Cardiac fibroblast (primary cell): ENCODE data around the gene AARS1.
"Not testable (repeated sequence)": the region's sequence is repeated elsewhere in the genome, so short reads cannot be mapped to it uniquely, and the experiment has no call there.

Source experiments
- DNase-seq, 2 donors: peaks; one replicate each; pipeline versions ENCODE4 v3.0.0 to v3.0.0-alpha.2; 2010; ENCODE audit warnings: low read depth in 2 of 2
- H3K4me3 ChIP-seq, 2 donors: replicated peaks in 1 of 2; 1 replicate in 1 of 2; 2 replicates in 1 of 2; pipeline ENCODE4 v1.5.1; 2011; ENCODE audit warnings: low read depth in 2 of 2, low read length in 2 of 2, mild to moderate bottlenecking in 2 of 2, moderate library complexity in 1 of 2
- TF ChIP-seq, protein P1 (sequence below): IDR thresholded peaks from one replicate; pipeline ENCODE4 v1.5.1; 2011; ENCODE audit warnings: low read depth, mild to moderate bottlenecking, low read length, inconsistent platforms

AARS1 gene

DNA sequence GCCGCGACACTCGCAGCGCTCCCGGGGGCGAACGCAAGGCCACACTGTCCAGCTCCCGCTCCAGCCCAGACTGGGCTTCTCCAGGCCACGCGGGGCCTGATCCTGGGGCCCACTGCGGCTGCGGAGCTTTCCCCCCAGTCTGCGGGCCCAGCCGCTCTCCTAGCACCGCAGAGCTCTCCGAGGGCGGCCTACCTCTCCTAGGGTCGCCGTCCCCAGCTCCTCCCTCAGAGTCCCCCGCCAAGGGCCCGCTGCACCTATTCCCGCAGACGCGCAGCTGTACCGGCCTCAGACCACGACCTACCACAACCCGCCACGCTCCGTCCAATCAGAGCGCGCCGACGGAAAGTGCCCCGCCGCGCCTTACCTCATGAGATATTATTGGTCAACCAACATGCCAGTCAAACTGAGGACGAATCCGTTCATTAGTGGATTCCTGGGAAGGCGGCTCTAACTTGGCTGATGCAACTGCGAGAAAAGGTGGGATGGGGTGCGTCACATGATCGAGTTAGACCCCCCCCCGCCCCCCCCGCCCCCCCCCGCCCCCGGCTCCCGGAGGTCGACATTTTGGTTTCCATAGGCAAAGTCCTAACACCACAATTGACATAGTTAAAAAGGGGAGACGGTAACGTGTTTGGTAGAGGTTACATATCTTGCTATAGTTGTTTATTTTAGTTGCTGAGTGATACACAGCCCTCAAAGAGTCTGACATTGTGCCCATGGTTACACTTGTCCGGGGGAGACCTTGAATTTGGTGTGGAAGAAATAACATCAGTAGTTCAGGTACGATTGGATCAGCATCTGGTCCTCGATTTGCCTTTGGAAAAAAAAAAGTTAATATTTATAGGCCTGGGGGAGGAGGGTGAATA is at the start of gene AARS1:
TSS of gene AARS1 (minus strand) at position 278 of the 866 bp plus-strand sequence. CDS start 6,743 bp downstream, outside the sequence.
- TF ChIP-seq, protein P1, sequence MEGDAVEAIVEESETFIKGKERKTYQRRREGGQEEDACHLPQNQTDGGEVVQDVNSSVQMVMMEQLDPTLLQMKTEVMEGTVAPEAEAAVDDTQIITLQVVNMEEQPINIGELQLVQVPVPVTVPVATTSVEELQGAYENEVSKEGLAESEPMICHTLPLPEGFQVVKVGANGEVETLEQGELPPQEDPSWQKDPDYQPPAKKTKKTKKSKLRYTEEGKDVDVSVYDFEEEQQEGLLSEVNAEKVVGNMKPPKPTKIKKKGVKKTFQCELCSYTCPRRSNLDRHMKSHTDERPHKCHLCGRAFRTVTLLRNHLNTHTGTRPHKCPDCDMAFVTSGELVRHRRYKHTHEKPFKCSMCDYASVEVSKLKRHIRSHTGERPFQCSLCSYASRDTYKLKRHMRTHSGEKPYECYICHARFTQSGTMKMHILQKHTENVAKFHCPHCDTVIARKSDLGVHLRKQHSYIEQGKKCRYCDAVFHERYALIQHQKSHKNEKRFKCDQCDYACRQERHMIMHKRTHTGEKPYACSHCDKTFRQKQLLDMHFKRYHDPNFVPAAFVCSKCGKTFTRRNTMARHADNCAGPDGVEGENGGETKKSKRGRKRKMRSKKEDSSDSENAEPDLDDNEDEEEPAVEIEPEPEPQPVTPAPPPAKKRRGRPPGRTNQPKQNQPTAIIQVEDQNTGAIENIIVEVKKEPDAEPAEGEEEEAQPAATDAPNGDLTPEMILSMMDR: no peak
- peak within 1 kb of the TSS; percentile 82 to 87 for H3K4me3 ChIP-seq
- peak; percentile 100 for DNase-seq

DNA sequence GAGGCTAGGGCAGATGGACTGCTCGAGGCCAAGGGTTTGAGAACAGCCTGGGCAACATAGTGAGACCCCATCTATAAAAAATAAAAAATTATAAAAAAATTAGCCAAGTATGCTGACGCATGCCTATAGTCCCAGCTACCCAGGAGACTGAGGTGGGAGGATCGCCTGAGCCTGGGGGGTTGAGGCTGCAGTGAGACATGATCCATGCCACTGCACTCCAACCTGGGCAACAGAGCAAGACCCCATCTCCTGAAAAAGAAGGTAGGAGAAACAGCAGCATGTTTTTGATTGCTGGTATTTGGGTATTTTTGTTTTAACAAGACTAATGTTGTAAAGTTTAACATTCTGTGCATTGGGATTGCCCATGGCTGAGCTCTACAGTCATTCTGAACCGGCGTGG is 48.5 kb upstream of the AARS1 start:
- TF ChIP-seq, protein P1: no peak
- no peak overlapping the region for H3K4me3 ChIP-seq
- DNase-seq: no peak

DNA sequence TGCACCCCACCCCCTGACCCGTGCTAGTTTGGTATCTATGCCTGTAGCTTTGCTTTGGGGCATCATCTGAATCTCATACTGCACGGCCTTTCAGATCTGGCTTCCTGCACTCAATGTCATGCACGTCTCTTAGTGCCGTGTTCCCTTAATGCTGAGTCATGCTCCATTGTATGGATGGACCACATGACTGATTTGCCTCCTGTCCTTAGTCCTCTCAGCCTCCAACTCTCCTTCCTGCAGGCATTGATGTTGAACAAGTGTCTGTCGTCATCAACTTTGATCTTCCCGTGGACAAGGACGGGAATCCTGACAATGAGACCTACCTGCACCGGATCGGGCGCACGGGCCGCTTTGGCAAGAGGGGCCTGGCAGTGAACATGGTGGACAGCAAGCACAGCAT is 43.4 kb upstream of the AARS1 start:
- DNase-seq: peak in 1 of 2 donors; percentile 50
- not testable (repeated sequence) for H3K4me3 ChIP-seq

DNA sequence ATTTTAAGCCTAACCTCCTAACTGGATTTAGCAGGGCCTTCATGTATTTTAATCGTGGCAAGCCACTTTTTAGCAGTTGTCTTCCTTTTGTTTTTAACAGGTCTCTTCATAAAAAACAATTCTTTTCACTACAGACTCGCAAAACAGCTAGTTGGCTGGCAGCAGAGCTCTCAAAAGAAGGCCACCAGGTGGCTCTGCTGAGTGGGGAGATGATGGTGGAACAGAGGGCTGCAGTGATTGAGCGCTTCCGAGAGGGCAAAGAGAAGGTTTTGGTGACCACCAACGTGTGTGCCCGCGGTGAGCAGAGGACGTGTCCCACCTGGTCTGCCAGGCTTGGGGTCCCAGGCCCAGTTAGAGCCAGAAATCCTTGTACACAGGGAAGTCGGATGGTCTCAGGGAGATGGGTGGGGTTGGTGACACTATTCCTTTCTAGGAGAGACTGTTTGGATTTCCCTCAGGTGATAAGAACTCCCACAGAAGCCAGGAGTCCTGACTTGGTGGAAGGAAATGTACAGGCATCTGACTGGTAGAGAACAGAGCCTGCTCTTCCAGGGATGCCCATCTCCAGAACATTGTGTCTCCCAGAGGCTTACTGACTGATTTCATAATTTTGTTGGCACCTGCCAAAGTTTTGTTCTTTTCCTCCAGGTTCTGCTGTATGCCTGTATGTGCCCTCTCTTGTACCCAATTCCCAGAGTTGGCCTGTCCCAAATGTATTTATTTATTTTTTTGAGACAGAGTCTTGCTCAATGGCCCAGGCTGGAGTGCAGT is 42.5 kb upstream of the AARS1 start:
- no peak overlapping the region for H3K4me3 ChIP-seq
- DNase-seq: peak; percentile 12 to 35
- TF ChIP-seq, protein P1: peak; percentile 64

DNA sequence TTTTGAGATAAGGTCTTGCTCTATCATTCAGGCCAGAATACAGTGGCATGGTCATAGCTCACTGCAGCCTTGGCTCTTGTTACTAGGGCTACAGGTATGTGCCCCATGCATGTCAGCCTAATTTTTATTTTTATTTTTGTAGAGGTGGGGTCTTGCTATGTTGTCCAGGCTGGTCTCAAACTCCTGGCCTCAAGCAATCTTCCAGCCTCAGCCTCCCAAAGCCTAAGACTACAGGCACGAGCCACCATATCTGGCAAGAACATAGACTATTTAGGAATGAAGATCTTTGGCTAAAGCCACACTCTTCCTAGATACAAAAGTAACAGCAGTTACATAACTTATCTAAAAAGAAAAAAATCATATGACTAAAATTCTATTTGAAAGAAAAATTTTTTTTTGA is 41.8 kb upstream of the AARS1 start:
- no peak for DNase-seq
- no peak overlapping the region for H3K4me3 ChIP-seq
- TF ChIP-seq, protein P1: no peak

DNA sequence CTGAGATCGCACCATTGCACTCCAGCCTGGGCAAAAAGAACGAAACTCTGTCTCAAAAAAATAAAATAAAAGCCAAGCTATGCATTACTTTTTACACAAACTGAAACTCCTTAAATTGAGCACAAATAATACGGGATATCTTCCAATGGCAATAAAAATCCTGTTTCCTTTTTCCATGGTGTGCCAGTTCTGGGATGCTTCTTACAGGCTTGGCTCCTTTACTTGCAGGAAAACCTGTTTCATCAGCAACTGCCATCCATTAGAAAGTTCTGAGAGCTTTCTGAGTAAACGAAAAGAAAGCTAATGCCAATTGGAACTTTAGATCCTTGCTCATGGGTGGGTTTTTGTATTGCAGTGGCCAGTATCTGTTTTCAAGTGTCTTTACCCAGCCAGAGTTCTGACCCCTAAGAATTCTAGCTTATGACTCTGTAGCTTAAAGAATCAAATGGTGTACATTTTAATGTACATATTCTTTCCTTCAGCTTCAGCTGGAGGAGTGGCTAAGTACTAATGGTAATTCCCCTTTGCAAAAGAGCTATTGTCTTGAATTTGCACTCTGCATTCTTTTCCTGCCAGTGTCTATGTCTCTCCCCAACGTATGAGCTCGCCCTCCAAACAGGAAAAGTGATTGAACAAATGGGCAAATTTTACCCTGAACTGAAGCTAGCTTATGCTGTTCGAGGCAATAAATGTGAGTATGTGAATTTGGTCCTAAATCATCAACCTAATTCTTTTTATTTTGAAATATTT is 35.9 kb upstream of the AARS1 start:
- no peak overlapping the region for H3K4me3 ChIP-seq
- DNase-seq: no peak
- TF ChIP-seq, protein P1: no peak
